Caco-2 (cell line): ENCODE measurements around the gene WWOX. TPM values are rescaled to one million over a fixed set of nuclear protein-coding genes. Genes with fewer than 3 reads are reported as not detected.

ENCODE experiments used
- BruUV-seq: library from RNA; stranded (reverse); fragments of 400-500 nt; replicated peaks from 2 replicates; lab custom pipeline; 2021; lab: Mats Ljungman, UMichigan
- CTCF ChIA-PET: fragments of 300-600 bp; sonication (Branson Sonifier 250); formaldehyde crosslinking; loops from one replicate; lab custom pipeline; 2022; ENCODE audit warnings: antibody characterized with exemption; lab: Charles Lee
- POLR2A ChIA-PET: fragments of 300-600 bp; sonication (Branson Sonifier 250); formaldehyde crosslinking; loops from one replicate; lab custom pipeline; 2022; ENCODE audit warnings: antibody characterized with exemption; lab: Charles Lee
- DNase-seq, 2 experiments: peaks; one replicate each; pipeline versions ENCODE4 v3.0.0 to v3.0.0-alpha.2; 2020 to 2022
- H3K27me3 ChIP-seq: replicated peaks from 2 replicates; pipeline ENCODE4 v1.6.0; 2011; ENCODE audit warnings: low read length; ENCODE audit not compliant: control insufficient read depth, insufficient read depth
- H3K36me3 ChIP-seq: 2 replicates; pipeline ENCODE4 v1.5.1; 2011; ENCODE audit warnings: low read length; ENCODE audit not compliant: control insufficient read depth, insufficient read depth
- H3K4me1 ChIP-seq: fragments of 250-450 bp; sonication (Bioruptor Pico); 2 replicates; pipeline ENCODE4 v1.5.1; 2020; ENCODE audit warnings: mild to moderate bottlenecking
- H3K4me3 ChIP-seq: 2 replicates; pipeline ENCODE4 v1.5.1; 2011; ENCODE audit warnings: low read depth, mild to moderate bottlenecking, control low read depth, low read length
- H3K9me3 ChIP-seq: fragments of 250-450 bp; sonication (Bioruptor Pico); 2 replicates; pipeline ENCODE4 v1.5.1; 2020; ENCODE audit warnings: mild to moderate bottlenecking, moderate library complexity
- H3K27ac Mint-ChIP-seq: one replicate; pipeline ENCODE4 v1.8.0; 2022; ENCODE audit warnings: mixed read lengths; ENCODE audit not compliant: unreplicated experiment
- H3K27me3 Mint-ChIP-seq: one replicate; pipeline ENCODE4 v1.8.0; 2022; ENCODE audit warnings: mixed read lengths; ENCODE audit not compliant: insufficient read depth, unreplicated experiment
- H3K36me3 Mint-ChIP-seq: one replicate; pipeline ENCODE4 v1.8.0; 2022; ENCODE audit warnings: mild to moderate bottlenecking, mixed read lengths; ENCODE audit not compliant: insufficient read depth, unreplicated experiment
- H3K4me1 Mint-ChIP-seq: one replicate; pipeline ENCODE4 v1.8.0; 2022; ENCODE audit warnings: low read depth, mixed read lengths; ENCODE audit not compliant: unreplicated experiment
- H3K4me3 Mint-ChIP-seq: one replicate; pipeline ENCODE4 v1.8.0; 2022; ENCODE audit warnings: mild to moderate bottlenecking, moderate library complexity, mixed read lengths; ENCODE audit not compliant: unreplicated experiment
- H3K9me3 Mint-ChIP-seq: one replicate; pipeline ENCODE4 v1.8.0; 2022; ENCODE audit warnings: mixed read lengths; ENCODE audit not compliant: unreplicated experiment
- CTCF ChIP-seq, 2 experiments: fragments of 200-600 bp in 1 of 2; IDR thresholded peaks; 1 replicate in 1 of 2; 2 replicates in 1 of 2; pipeline versions ENCODE4 v1.5.1 to v1.8.0; 2011 to 2022; ENCODE audit warnings: antibody characterized with exemption in 1 of 2, control low read depth in 1 of 2, inconsistent platforms in 1 of 2, low read depth in 1 of 2, low read length in 1 of 2, mild to moderate bottlenecking in 1 of 2, moderate library complexity in 1 of 2; ENCODE audit not compliant: insufficient read depth in 1 of 2, severe bottlenecking in 1 of 2, unreplicated experiment in 1 of 2
- intact Hi-C: fragments of 100-400 bp; cut with micrococcal nuclease; formaldehyde crosslinking; loops from one replicate; pipeline ENCODE4 v1.10.0; 2022; ENCODE audit not compliant: unreplicated experiment
- total RNA-seq: library from RNA; stranded (reverse); gene quantifications from 2 replicates; pipeline ENCODE4 v1.2.3, GENCODE V29; 2022

The WWOX gene
- total RNA-seq, 1 experiment from 2014 or later = 45.0 TPM

- H3K9me3 ChIP-seq = no peaks in the 10 kb centered on the region
- no peaks in the 10 kb centered on the region for H3K27me3 ChIP-seq
- CTCF ChIA-PET = no interaction called here
- no TSS peak for BruUV-seq
- POLR2A ChIA-PET = interaction anchor here (0.6 kb wide), 1 partner anchor 153 kb away, joined by 3 read pairs; no protein-coding TSS in a partner anchor
- no peak overlapping the region for H3K4me3 ChIP-seq
- DNase-seq = peak in 1 of 2 experiments; percentile 15
- peaks cover 11% of the 10 kb centered on the region for H3K36me3 Mint-ChIP-seq
- H3K36me3 ChIP-seq = no peaks in the 10 kb centered on the region
- intact Hi-C loops = loop anchor here (1.0 to 5.0 kb wide), 2 partner anchors 16 to 52 kb away; no protein-coding TSS in a partner anchor
- no peaks in the 10 kb centered on the region for H3K9me3 Mint-ChIP-seq
- H3K4me1 Mint-ChIP-seq = peaks cover 12% of the 10 kb centered on the region
- H3K27ac Mint-ChIP-seq = no peak overlapping the region
- TF ChIP-seq CTCF (IDR thresholded peaks at IDR 0.05; ENCODE audit: insufficient read depth in 1 of 2, low read depth in 1 of 2, low read length in 1 of 2, severe bottlenecking in 1 of 2, unreplicated experiment in 1 of 2) = no peak
- no peak overlapping the region for H3K4me3 Mint-ChIP-seq
- H3K4me1 ChIP-seq = peaks cover 10% of the 10 kb centered on the region; the same call in 1 of the 2 replicates
- H3K27me3 Mint-ChIP-seq = no peaks in the 10 kb centered on the region
Measured at GRCh38 chr16:78184238-78185183, 85.1 kb downstream of the WWOX start.

GRCh38 chr16:78189121-78189520 lies 89.7 kb downstream of the WWOX start:
- BruUV-seq = no TSS peak
- ChIA-PET CTCF (interaction anchor here (0.5 kb wide), 1 partner anchor 45 kb away, joined by 3 read pairs; no protein-coding TSS in a partner anchor), POLR2A (no interaction called here)
- Mint-ChIP-seq H3K4me1 (peaks cover 7% of the 10 kb centered on the region), H3K27ac (no peak overlapping the region), H3K36me3 (no peaks in the 10 kb centered on the region), H3K4me3 (no peak overlapping the region), H3K9me3 (no peaks in the 10 kb centered on the region), H3K27me3 (no peaks in the 10 kb centered on the region)
- intact Hi-C loops = no loop called here
- Histone ChIP-seq H3K9me3 (no peaks in the 10 kb centered on the region), H3K36me3 (no peaks in the 10 kb centered on the region), H3K27me3 (no peaks in the 10 kb centered on the region), H3K4me3 (no peak overlapping the region), H3K4me1 (peaks cover 10% of the 10 kb centered on the region; the same call in 1 of the 2 replicates)
- no peak for TF ChIP-seq CTCF (IDR thresholded peaks at IDR 0.05; ENCODE audit: insufficient read depth in 1 of 2, low read depth in 1 of 2, low read length in 1 of 2, severe bottlenecking in 1 of 2, unreplicated experiment in 1 of 2)
- DNase-seq = no peak

- ChIA-PET CTCF (interaction anchor here (0.6 kb wide), 1 partner anchor 45 kb away, joined by 3 read pairs; no protein-coding TSS in a partner anchor), POLR2A (no interaction called here)
- no peak overlapping the region for H3K4me3 ChIP-seq
- no peaks in the 10 kb centered on the region for H3K36me3 ChIP-seq
- Mint-ChIP-seq H3K4me1 (peaks cover 14% of the 10 kb centered on the region), H3K9me3 (no peaks in the 10 kb centered on the region), H3K27ac (no peak overlapping the region), H3K4me3 (no peak overlapping the region), H3K36me3 (no peaks in the 10 kb centered on the region), H3K27me3 (no peaks in the 10 kb centered on the region)
- BruUV-seq = no TSS peak
- no peak for DNase-seq
- H3K27me3 ChIP-seq = no peaks in the 10 kb centered on the region
- intact Hi-C loops = no loop called here
- peaks cover 12% of the 10 kb centered on the region for H3K4me1 ChIP-seq
- H3K9me3 ChIP-seq = no peaks in the 10 kb centered on the region
- no peak for TF ChIP-seq CTCF (IDR thresholded peaks at IDR 0.05; ENCODE audit: insufficient read depth in 1 of 2, low read depth in 1 of 2, low read length in 1 of 2, severe bottlenecking in 1 of 2, unreplicated experiment in 1 of 2)
Measured at GRCh38 chr16:78192734-78193488, 93.5 kb downstream of the WWOX start.
